ENCODE measurements around the gene MEF2A. TPM values are rescaled to one million over a fixed set of nuclear protein-coding genes. Genes with fewer than 3 reads are reported as not detected.
"Not testable (repeated sequence)": the region's sequence is repeated elsewhere in the genome, so short reads cannot be mapped to it uniquely, and the experiment has no call there.

MEF2A gene
- total RNA-seq, 1 experiment from 2014 or later = 21.3 TPM

- Histone ChIP-seq H2AFZ (ENCODE audit: low read length) (no peak overlapping the region), H3K9ac (ENCODE audit: low read length) (no peak overlapping the region), H3K4me1 (ENCODE audit: insufficient read depth, low read length) (peaks cover 9% of the 10 kb centered on the region; the same call in 1 of the 2 replicates), H3K9me2 (replicated peaks; ENCODE audit: low read length) (no peaks in the 10 kb centered on the region), H3K79me2 (ENCODE audit: low read length) (no peaks in the 10 kb centered on the region), H4K20me1 (ENCODE audit: low read length) (no peaks in the 10 kb centered on the region), H3K9me3 (ENCODE audit: low read length) (no peaks in the 10 kb centered on the region), H3K27me3 (ENCODE audit: low read length) (no peaks in the 10 kb centered on the region), H3F3A (ENCODE audit: low read length, unreplicated experiment) (no peaks in the 10 kb centered on the region), H3K27ac (ENCODE audit: low read length) (no peak overlapping the region), H3K36me3 (ENCODE audit: low read depth, low read length) (no peaks in the 10 kb centered on the region), H3K4me2 (ENCODE audit: low read length) (no peak overlapping the region), H3K4me3 (ENCODE audit: low read length) (no peak overlapping the region)
- DNase-seq = peak; percentile 49
- ChIA-PET CTCF (no interaction called here), POLR2A (ENCODE audit: unreplicated experiment) (no interaction called here)
- ATAC-seq = peak; percentile 35
- intact Hi-C loops (cut with micrococcal nuclease) = no loop called here
- no TSS peak for BruUV-seq (replicated peaks)
- TF ChIP-seq CTCF (conservative IDR thresholded peaks at IDR 0.05; ENCODE audit: low read depth, low read length) (no peak), EZH2 (IDR thresholded peaks at IDR 0.05; ENCODE audit: low read length, unreplicated experiment) (no peak), EZH2phosphoT487 (IDR thresholded peaks at IDR 0.05; ENCODE audit: borderline replicate concordance, low read length) (no peak)
Measured at GRCh38 chr15:99749386-99749785, 183.6 kb downstream of the MEF2A start.

GRCh38 chr15:99750326-99750725 lies 184.5 kb downstream of the MEF2A start:
- H3K4me3 ChIP-seq (ENCODE audit: low read length); H3K9me3 ChIP-seq (ENCODE audit: low read length); DNase-seq; H3K36me3 ChIP-seq (ENCODE audit: low read depth, low read length); H2AFZ ChIP-seq (ENCODE audit: low read length); POLR2A ChIA-PET (ENCODE audit: unreplicated experiment); H3K27ac ChIP-seq (ENCODE audit: low read length); intact Hi-C loops (cut with micrococcal nuclease); H3K4me2 ChIP-seq (ENCODE audit: low read length); H4K20me1 ChIP-seq (ENCODE audit: low read length); H3K9ac ChIP-seq (ENCODE audit: low read length); BruUV-seq (replicated peaks); H3F3A ChIP-seq (ENCODE audit: low read length, unreplicated experiment); H3K4me1 ChIP-seq (ENCODE audit: insufficient read depth, low read length); H3K79me2 ChIP-seq (ENCODE audit: low read length); ATAC-seq; H3K27me3 ChIP-seq (ENCODE audit: low read length); H3K9me2 ChIP-seq (replicated peaks; ENCODE audit: low read length); CTCF ChIA-PET: not testable (repeated sequence)

DNA sequence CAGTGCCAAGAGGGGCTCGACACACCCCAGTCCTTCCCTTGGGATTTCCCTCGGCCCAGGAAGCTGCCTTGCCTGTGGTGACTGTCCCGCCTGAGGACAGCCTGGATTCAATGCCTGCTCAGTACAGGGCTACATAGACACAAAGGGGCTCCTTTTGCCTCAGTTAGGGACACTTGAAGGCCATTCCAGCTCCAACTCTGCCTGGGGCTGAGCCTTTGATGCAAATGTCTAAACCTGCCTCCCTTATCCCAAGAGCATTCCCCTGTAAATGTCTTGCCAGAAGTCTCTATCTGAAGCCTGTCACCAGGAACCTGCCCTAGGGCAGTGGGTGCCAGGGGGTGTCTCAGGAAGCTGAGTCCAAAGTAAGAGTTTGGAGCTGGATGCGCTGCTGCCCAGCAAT lies 186.8 kb downstream of the MEF2A start:
- intact Hi-C loops (cut with micrococcal nuclease) = no loop called here
- no peak for TF ChIP-seq CTCF (conservative IDR thresholded peaks at IDR 0.05; ENCODE audit: low read depth, low read length)
- DNase-seq = no peak
- no peaks in the 10 kb centered on the region for H3K27me3 ChIP-seq (ENCODE audit: low read length)
- no peak overlapping the region for H3K9ac ChIP-seq (ENCODE audit: low read length)
- H2AFZ ChIP-seq (ENCODE audit: low read length) = no peak overlapping the region
- H3K4me2 ChIP-seq (ENCODE audit: low read length) = no peak overlapping the region
- peaks cover 9% of the 10 kb centered on the region; the same call in 1 of the 2 replicates for H3K4me1 ChIP-seq (ENCODE audit: insufficient read depth, low read length)
- no TSS peak for BruUV-seq (replicated peaks)
- no peak overlapping the region for H3K27ac ChIP-seq (ENCODE audit: low read length)
- CTCF ChIA-PET = no interaction called here
- H3K79me2 ChIP-seq (ENCODE audit: low read length) = no peaks in the 10 kb centered on the region
- H4K20me1 ChIP-seq (ENCODE audit: low read length) = no peaks in the 10 kb centered on the region
- POLR2A ChIA-PET (ENCODE audit: unreplicated experiment) = no interaction called here
- no peaks in the 10 kb centered on the region for H3K9me3 ChIP-seq (ENCODE audit: low read length)
- H3F3A ChIP-seq (ENCODE audit: low read length, unreplicated experiment) = no peaks in the 10 kb centered on the region
- H3K4me3 ChIP-seq (ENCODE audit: low read length) = no peak overlapping the region
- no peaks in the 10 kb centered on the region for H3K9me2 ChIP-seq (replicated peaks; ENCODE audit: low read length)
- no peak for ATAC-seq
- H3K36me3 ChIP-seq (ENCODE audit: low read depth, low read length) = no peaks in the 10 kb centered on the region
